HepG2 (cell line): Measurements from ENCODE around the gene C1orf74. TPM values are rescaled to one million over a fixed set of nuclear protein-coding genes. Genes with fewer than 3 reads are reported as not detected.
A peak's percentile ranks its signal among the peaks of the same experiment; 100 is the strongest.

Experiments used
- ARID4A ChIP-seq: sonication (generic); formaldehyde crosslinking; IDR thresholded peaks from 2 replicates; pipeline ENCODE4 v1.5.0; 2020; ENCODE audit warnings: mild to moderate bottlenecking, missing genetic modification reagents, borderline replicate concordance
- ARNT2 ChIP-seq: sonication (generic); formaldehyde crosslinking; IDR thresholded peaks from 2 replicates; pipeline ENCODE4 v1.8.0; 2022; ENCODE audit warnings: mild to moderate bottlenecking, low read depth, missing genetic modification reagents, moderate library complexity
- FOSL1 ChIP-seq: sonication (generic); formaldehyde crosslinking; IDR thresholded peaks from 2 replicates; pipeline ENCODE4 v1.9.0; 2021; ENCODE audit warnings: missing genetic modification reagents, borderline replicate concordance
- FOXO1 ChIP-seq: sonication (generic); formaldehyde crosslinking; IDR thresholded peaks from 2 replicates; pipeline ENCODE4 v1.4.0; 2020; ENCODE audit warnings: missing genetic modification reagents
- GATAD1 ChIP-seq: IDR thresholded peaks from 2 replicates; pipeline ENCODE4 v1.6.1; 2016; ENCODE audit warnings: missing genetic modification reagents, missing compliant biosample characterization
- HMG20A ChIP-seq: IDR thresholded peaks from 2 replicates; pipeline ENCODE4 v1.6.1; 2016; ENCODE audit warnings: borderline replicate concordance
- KAT8 ChIP-seq: IDR thresholded peaks from 2 replicates; pipeline ENCODE4 v1.6.1; 2016; ENCODE audit warnings: missing genetic modification reagents, missing compliant biosample characterization
- LCORL ChIP-seq, 2 experiments: fragments of 450-650 bp in 1 of 2; sonication (generic) in 1 of 2; formaldehyde crosslinking in 1 of 2; IDR thresholded peaks; 2 replicates each; pipeline versions ENCODE4 v1.5.0 to v1.6.1; 2017 to 2020; ENCODE audit warnings: antibody characterized with exemption in 1 of 2, missing genetic modification reagents in 1 of 2
- NFIB ChIP-seq: sonication (generic); formaldehyde crosslinking; IDR thresholded peaks from 2 replicates; pipeline ENCODE4 v1.9.0; 2021; ENCODE audit warnings: missing genetic modification reagents, mild to moderate bottlenecking, borderline replicate concordance
- PAX8 ChIP-seq: sonication (generic); formaldehyde crosslinking; IDR thresholded peaks from 2 replicates; pipeline ENCODE4 v1.8.0; 2022; ENCODE audit warnings: mild to moderate bottlenecking, missing genetic modification reagents, borderline replicate concordance
- PHF5A ChIP-seq: IDR thresholded peaks from one replicate; pipeline ENCODE4 v1.6.1; 2018; ENCODE audit warnings: low read depth, missing genetic modification reagents; ENCODE audit not compliant: unreplicated experiment
- PRDM10 ChIP-seq: sonication (generic); formaldehyde crosslinking; IDR thresholded peaks from 2 replicates; pipeline ENCODE4 v1.4.0; 2020; ENCODE audit warnings: low read depth, missing genetic modification reagents
- RBAK ChIP-seq: sonication (generic); formaldehyde crosslinking; IDR thresholded peaks from 2 replicates; pipeline ENCODE4 v1.5.1; 2020; ENCODE audit warnings: mild to moderate bottlenecking, missing genetic modification reagents
- RXRB ChIP-seq: IDR thresholded peaks from 2 replicates; pipeline ENCODE4 v1.6.1; 2016; ENCODE audit warnings: borderline replicate concordance, missing genetic modification reagents, missing compliant biosample characterization
- SSRP1 ChIP-seq: IDR thresholded peaks from 2 replicates; pipeline ENCODE4 v1.6.1; 2016; ENCODE audit warnings: control low read depth
- TGIF2 ChIP-seq: IDR thresholded peaks from 2 replicates; pipeline ENCODE4 v1.6.1; 2016; ENCODE audit warnings: control low read depth, missing compliant biosample characterization
- ZNF546 ChIP-seq: sonication (generic); formaldehyde crosslinking; conservative IDR thresholded peaks from 2 replicates; pipeline ENCODE4 v1.8.1; 2023; ENCODE audit warnings: mild to moderate bottlenecking, missing genetic modification reagents
- ZNF589 ChIP-seq: sonication (generic); formaldehyde crosslinking; conservative IDR thresholded peaks from 2 replicates; pipeline ENCODE4 v1.8.0; 2022; ENCODE audit warnings: mild to moderate bottlenecking, moderate library complexity, missing genetic modification reagents
- polyA plus RNA-seq, 8 experiments: library from polyadenylated mRNA; depleted of rRNA in 3 of 8; stranded (reverse) in 7 of 8; unstranded in 1 of 8; fragments of >200 nt; fragmentation: Illumina TruSeq in 4 of 8; extraction: Trizol in 4 of 8; gene quantifications; 2 replicates each; pipeline versions ENCODE4 v1.2.1 to v1.2.3, GENCODE V29; 2011 to 2016; ENCODE audit warnings: low read depth in 4 of 8, missing spikeins in 1 of 8, mixed read lengths in 1 of 8; ENCODE audit not compliant: insufficient read depth in 1 of 8
- total RNA-seq, 5 experiments: library from RNA; depleted of rRNA; stranded (reverse); fragments of >200 nt; fragmentation: Illumina TruSeq; extraction: Trizol; gene quantifications; 2 replicates each; pipeline ENCODE4 v1.2.3, GENCODE V29; 2016; ENCODE audit warnings: low read depth in 1 of 5

The C1orf74 gene
- total and polyA plus RNA-seq, 2 of the 13 experiments (the other 11 are each of a cell fraction or from before 2014, with no cell fraction given): 0.33 to 0.71 TPM

GRCh38 chr1:209827384-209828262 lies 43.3 kb upstream of the C1orf74 start, which contains the start of gene UTP25 (continued):
- no peak for TF ChIP-seq ZNF589 (CRISPR knock-in tag)
- peak; percentile 99 for TF ChIP-seq ARID4A (CRISPR knock-in tag)
- TF ChIP-seq RXRB (CRISPR knock-in tag): peak; percentile 52; the same call in 1 of the 2 replicates
- no peak for TF ChIP-seq FOSL1 (CRISPR knock-in tag)
- no peak for TF ChIP-seq LCORL (IDR thresholded peaks at IDR 0.05)
- 0 out of 2 replicates have a peak, but pooled peaks have one; percentile 37 for TF ChIP-seq LCORL (CRISPR knock-in tag; IDR thresholded peaks at IDR 0.05)
- peak; percentile 99 for TF ChIP-seq KAT8
- no peak for TF ChIP-seq RBAK (CRISPR knock-in tag)
- peak; percentile 74; the same call in 1 of the 2 replicates for TF ChIP-seq FOXO1
- TF ChIP-seq ARNT2 (CRISPR knock-in tag): peak; percentile 72
- no peak for TF ChIP-seq NFIB
- no peak for TF ChIP-seq PAX8 (CRISPR knock-in tag)
- TF ChIP-seq HMG20A: no peak
- peak; percentile 79 for TF ChIP-seq PHF5A (CRISPR knock-in tag)
- TF ChIP-seq GATAD1 (CRISPR knock-in tag): peak; percentile 97
- 0 out of 2 replicates have a peak, but pooled peaks have one; percentile 69 for TF ChIP-seq SSRP1 (CRISPR knock-in tag)
- TF ChIP-seq TGIF2 (CRISPR knock-in tag): peak; percentile 99
- TF ChIP-seq PRDM10 (CRISPR knock-in tag): no peak
- no peak for TF ChIP-seq ZNF546
